SK-N-SH treated with all-trans-retinoic acid at 6 μM for 48 hours (cell line): ENCODE data around the gene SENP5.

Source experiments
- ARNTL ChIP-seq: fragments of 450-650 bp; formaldehyde crosslinking; IDR thresholded peaks from 2 replicates; pipeline ENCODE4 v1.5.0; 2020; ENCODE audit warnings: low read depth, mild to moderate bottlenecking, moderate library complexity, borderline replicate concordance
- CSDC2 ChIP-seq: fragments of 250-450 bp; sonication (Bioruptor Pico); IDR thresholded peaks from 2 replicates; pipeline ENCODE4 v1.5.0; 2020; ENCODE audit warnings: mild to moderate bottlenecking, moderate library complexity
- SNAI2 ChIP-seq: fragments of 250-450 bp; sonication (Bioruptor Pico); IDR thresholded peaks from 2 replicates; pipeline ENCODE4 v1.5.0; 2020; ENCODE audit warnings: mild to moderate bottlenecking, moderate library complexity
- ZFP30 ChIP-seq: fragments of 450-650 bp; formaldehyde crosslinking; IDR thresholded peaks from 2 replicates; pipeline ENCODE4 v1.5.0; 2022; ENCODE audit warnings: mild to moderate bottlenecking, moderate library complexity
- TF ChIP-seq, protein P1 (sequence below): fragments of 250-450 bp; sonication (Bioruptor Pico); IDR thresholded peaks from 2 replicates; pipeline ENCODE4 v1.8.0; 2020; ENCODE audit warnings: mild to moderate bottlenecking, moderate library complexity, borderline replicate concordance

DNA sequence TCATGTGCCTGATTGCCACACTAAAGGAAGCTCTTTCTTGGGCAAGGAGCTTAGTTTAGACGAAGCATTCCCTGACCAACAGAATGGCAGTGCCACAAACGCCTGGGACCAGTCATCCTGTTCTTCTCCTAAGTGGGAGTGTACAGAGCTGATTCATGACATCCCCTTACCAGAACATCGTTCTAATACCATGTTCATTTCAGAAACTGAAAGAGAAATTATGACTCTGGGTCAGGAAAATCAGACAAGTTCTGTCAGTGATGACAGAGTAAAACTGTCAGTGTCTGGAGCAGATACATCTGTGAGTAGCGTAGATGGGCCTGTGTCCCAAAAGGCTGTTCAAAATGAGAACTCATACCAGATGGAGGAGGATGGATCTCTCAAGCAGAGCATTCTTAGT is 18.4 kb downstream of the SENP5 start:
- TF ChIP-seq SNAI2 (CRISPR knock-in tag) (no peak), ARNTL (no peak), ZFP30 (CRISPR knock-in tag) (no peak), CSDC2 (CRISPR knock-in tag) (no peak)
- TF ChIP-seq, protein P1, sequence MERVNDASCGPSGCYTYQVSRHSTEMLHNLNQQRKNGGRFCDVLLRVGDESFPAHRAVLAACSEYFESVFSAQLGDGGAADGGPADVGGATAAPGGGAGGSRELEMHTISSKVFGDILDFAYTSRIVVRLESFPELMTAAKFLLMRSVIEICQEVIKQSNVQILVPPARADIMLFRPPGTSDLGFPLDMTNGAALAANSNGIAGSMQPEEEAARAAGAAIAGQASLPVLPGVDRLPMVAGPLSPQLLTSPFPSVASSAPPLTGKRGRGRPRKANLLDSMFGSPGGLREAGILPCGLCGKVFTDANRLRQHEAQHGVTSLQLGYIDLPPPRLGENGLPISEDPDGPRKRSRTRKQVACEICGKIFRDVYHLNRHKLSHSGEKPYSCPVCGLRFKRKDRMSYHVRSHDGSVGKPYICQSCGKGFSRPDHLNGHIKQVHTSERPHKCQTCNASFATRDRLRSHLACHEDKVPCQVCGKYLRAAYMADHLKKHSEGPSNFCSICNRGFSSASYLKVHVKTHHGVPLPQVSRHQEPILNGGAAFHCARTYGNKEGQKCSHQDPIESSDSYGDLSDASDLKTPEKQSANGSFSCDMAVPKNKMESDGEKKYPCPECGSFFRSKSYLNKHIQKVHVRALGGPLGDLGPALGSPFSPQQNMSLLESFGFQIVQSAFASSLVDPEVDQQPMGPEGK (CRISPR knock-in tag) = no peak
